ENCODE results near the gene GTPBP6.
A peak's percentile ranks its signal among the peaks of the same experiment; 100 is the strongest.
"Not testable (repeated sequence)": the region's sequence is repeated elsewhere in the genome, so short reads cannot be mapped to it uniquely, and the experiment has no call there.

Gene GTPBP6

GRCh38 chrX:270848-271367 is 47.7 kb downstream of the GTPBP6 start:
- FAIRE-seq (no peak), DNase-seq (ENCODE audit: insufficient read length, low spot score) (no peak)

GRCh38 chrX:267771-268261 is 50.8 kb downstream of the GTPBP6 start:
- FAIRE-seq: no peak
- DNase-seq (ENCODE audit: insufficient read length, low spot score): no peak

DNA sequence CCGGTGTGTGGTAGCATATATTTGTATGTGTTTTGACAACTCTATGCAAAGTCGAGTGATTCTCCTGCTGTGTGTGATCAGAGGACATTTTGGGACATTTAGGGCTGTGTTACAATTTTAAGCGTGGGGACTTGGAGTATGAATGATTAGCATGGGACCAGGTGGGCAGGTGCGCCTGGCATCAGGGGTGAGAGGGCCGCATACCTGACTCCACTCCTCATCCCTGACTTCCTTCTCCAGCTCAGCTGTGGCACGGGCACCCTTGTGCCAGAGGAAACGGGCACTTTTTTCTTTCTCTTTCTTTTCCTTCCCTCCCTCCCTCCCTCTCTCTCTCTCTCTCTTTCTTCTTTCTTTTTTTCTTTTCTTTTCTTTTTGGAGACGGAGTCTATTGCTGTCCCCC is 53.1 kb downstream of the GTPBP6 start:
- FAIRE-seq (no peak), DNase-seq (ENCODE audit: insufficient read length, low spot score) (no peak)

DNA sequence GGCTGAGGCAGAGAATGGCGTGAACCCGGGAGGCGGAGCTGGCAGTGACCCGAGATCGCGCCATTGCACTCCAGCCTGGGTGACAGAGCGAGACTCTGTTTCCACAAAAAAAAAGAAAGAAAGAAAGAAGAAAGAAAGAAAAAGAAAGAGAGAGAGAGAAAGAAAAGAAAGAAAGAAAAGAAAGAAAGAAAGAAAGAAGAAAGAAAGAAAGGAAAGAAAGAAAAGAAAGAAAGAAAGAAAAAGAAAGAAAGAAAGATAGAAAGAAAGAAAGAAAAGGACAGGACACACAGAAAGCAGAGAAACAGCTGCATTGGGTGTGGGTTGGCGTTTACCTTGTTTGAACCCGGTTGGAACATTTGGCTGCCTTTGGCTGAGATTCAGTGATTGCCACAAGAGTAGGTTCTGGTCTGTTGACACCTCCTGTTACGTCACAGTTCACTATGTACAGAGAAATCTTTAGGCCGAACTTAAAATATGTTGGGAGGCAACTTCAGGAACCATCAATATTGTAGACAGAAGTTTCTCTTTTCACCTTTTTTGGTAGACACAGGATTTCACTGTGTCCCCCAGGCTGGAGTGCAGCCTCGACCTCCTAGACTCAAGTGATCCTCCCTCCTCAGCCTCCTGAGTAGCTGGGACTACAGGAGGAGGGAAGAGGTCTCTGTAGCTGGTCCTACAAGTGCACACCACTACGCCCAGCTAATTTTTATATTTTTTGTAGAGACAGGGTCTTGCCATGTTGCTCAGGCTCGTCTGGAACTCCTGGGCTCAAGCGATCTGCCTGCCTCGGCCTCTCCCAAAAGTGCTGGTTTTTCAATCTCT is 53.8 kb downstream of the GTPBP6 start:
- FAIRE-seq: no peak
- DNase-seq (ENCODE audit: insufficient read length, low spot score): no peak

GRCh38 chrX:264006-264405 is 54.6 kb downstream of the GTPBP6 start:
- not testable (repeated sequence) for DNase-seq (ENCODE audit: insufficient read length, low spot score); FAIRE-seq

DNA sequence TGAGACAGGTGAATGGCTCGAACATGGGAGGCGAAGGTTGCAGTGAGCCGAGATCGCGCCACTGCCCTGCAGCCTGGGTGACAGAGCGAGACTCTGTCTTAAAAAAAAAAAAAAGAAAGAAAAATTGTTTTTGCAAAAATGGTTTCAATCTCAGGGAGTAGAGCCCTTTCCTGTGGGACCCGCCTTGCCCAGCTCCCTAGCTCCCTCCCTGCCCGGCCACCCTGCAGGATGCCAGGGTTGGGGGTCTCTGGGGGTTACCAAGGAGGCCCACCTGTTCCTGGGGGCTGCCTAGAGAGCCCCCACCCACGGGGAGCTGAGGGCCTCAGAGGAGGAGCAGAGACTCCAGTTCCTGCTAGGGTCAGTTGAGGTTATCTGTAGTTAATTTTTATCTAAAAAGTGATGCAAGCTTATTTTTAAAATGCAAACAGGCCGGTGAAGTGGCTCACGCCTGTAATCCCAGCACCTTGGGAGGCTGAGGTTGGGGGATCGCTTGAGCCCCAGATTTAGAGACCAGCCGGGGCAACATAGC is 56.2 kb downstream of the GTPBP6 start:
- FAIRE-seq: no peak
- no peak for DNase-seq (ENCODE audit: insufficient read length, low spot score)

GRCh38 chrX:261919-262352 is 56.7 kb downstream of the GTPBP6 start:
- FAIRE-seq (peak; percentile 9), DNase-seq (ENCODE audit: insufficient read length, low spot score) (no peak)

DNA sequence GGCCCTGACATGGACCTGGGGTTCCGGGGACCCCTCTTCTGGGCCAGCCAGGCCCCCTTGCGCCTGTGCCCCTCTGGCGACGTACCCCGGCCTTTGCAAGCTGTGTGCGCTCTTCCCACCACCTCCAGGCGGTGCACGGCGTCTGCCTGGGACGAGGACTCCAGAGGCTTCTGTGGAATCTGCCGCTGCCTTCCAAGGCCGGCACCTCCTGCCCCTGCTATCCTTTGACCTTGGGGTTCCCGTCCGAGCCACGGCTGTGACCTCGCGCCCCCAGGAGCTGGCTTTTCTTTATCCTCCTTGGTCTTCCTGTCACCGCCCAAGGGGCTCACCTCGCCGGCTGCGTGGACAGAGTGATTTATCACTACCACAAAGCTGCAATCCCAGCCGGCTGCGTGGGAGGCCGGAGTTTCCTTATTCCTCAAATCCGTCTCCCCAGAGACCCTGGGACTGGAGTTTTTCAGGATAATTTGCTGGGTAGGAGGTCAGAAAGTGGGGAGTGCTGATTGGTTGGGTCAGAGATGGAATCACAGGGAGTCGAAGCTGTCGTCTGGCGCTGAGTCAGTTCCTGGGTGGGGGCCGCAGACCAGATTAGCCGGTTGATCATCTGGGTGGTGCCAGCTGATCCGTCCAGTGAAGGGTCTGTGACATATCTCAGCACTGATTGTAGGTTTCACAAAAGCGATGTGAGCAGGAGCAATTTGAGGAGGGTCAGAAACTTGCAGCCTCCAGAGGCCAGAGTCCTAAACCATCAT is 57.3 kb downstream of the GTPBP6 start:
- DNase-seq (ENCODE audit: insufficient read length, low spot score) (no peak), FAIRE-seq (peak; percentile 70)

- DNase-seq (ENCODE audit: insufficient read length, low spot score) (no peak), FAIRE-seq (no peak)
Observed at GRCh38 chrX:259692-260355, 58.8 kb downstream of the GTPBP6 start.

GRCh38 chrX:258291-259040 is 60.1 kb downstream of the GTPBP6 start:
- no peak for DNase-seq (ENCODE audit: insufficient read length, low spot score)
- FAIRE-seq: no peak

GRCh38 chrX:257681-258289 is 60.8 kb downstream of the GTPBP6 start:
- FAIRE-seq (no peak), DNase-seq (ENCODE audit: insufficient read length, low spot score) (no peak)

DNA sequence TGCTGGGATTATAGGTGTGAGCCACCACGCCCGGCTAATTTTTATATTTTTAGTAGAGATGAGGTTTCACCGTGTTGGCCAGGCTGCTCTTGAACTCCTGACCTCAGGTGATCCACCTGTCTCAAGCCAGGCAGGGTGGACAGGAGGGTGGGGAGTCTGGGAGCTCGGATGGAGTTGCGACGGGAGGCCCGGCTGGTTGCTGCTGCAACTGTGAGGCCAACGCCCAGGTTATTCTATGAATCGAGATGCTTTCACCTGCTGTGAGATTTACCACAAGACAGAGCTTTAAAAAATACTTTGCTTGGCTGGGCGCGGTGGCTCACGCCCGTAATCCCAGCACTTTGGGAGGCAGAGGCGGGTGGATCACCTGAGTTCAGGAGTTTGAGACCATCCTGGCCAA is 61.5 kb downstream of the GTPBP6 start:
- not testable (repeated sequence) for FAIRE-seq; DNase-seq (ENCODE audit: insufficient read length, low spot score)

- DNase-seq (ENCODE audit: insufficient read length, low spot score) (no peak), FAIRE-seq (no peak)
Observed at GRCh38 chrX:255923-256331, 62.7 kb downstream of the GTPBP6 start.

All from HTR-8/SVneo (cell line).